GM11168 (cell line): ENCODE measurements around the gene DOCK10.
"Not testable (repeated sequence)": the region's sequence is repeated elsewhere in the genome, so short reads cannot be mapped to it uniquely, and the experiment has no call there.

Experiments used
- in situ Hi-C: fragments of 300-500 bp; cut with MboI; formaldehyde crosslinking; loops from one replicate; pipeline ENCODE4 v1.12.0; 2022; ENCODE audit warnings: low sequenced_read_pairs; ENCODE audit not compliant: unreplicated experiment

Gene DOCK10

GRCh38 chr2:224952936-224953657, 89.2 kb downstream of the DOCK10 start:
- in situ Hi-C loops, result no loop called here

DNA sequence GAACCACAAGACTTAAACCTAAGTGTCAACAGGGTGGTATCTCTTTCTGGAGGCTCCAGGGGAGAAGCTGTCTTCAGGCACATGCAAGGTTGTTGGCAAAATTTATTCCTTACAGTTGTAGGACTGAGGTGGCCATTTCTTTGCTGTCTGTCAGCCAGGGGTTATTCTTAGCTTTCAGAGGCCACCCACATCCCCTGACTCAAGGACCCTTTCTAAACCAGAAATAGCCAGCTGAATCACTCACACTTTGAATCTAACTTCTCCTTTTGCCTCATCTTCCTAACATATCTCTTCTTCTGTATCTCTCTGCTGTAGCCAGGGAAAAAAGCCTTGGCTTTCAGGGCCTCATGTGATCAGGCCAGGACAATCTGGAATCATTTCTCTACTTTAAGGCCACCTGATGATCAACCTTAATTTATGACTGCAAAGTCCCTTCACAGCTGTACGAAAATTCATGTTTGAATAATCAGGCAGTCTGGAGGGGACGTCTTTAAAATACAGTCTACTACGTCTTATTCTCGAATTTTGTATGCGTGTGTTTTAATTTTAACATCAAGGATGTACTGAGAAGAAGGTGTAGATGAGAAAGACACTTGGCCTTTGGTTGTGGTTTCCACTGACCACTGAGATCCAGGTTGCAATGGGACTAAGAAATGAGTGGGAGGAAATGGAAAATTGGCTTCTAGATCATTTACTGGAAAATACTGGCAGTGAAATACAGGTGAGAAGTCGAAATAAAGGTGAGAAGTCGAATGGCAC, 90.4 kb downstream of the DOCK10 start:
- in situ Hi-C loops, result no loop called here

- in situ Hi-C loops, result loop anchor here (5.0 kb wide), 1 partner anchor 48 kb away; no protein-coding TSS in a partner anchor
Observed at GRCh38 chr2:224948859-224949258, 93.4 kb downstream of the DOCK10 start.

GRCh38 chr2:224948005-224948404, 94.3 kb downstream of the DOCK10 start:
- in situ Hi-C loops, result loop anchor here (5.0 kb wide), 1 partner anchor 49 kb away; no protein-coding TSS in a partner anchor

- in situ Hi-C loops, result loop anchor here (5.0 kb wide), 1 partner anchor 50 kb away; no protein-coding TSS in a partner anchor
Observed at GRCh38 chr2:224947566-224947965, 94.7 kb downstream of the DOCK10 start.

DNA sequence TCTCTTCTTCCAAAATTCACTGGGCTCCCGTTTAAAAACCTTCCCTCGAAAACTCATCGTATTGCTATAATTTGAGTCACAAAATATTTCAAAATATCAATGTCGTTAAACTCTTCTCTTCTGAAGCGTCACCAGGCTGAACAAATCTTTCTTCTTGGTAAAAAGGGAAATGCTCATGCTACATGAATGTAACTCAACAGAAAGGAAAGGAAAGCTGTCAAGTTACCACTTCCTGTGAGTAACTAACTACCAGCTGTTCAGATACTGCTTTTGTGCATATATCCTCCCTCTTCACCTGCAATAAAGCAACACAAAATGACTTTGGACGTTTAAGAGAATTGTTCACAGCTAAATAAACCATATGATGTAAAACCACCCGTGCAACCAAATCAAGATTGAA, 95.4 kb downstream of the DOCK10 start:
- in situ Hi-C loops, result loop anchor here (5.0 kb wide), 1 partner anchor 50 kb away; no protein-coding TSS in a partner anchor

GRCh38 chr2:224944707-224945547, 97.3 kb downstream of the DOCK10 start:
- in situ Hi-C loops, result loop anchor here (5.0 kb wide), 1 partner anchor 52 kb away; no protein-coding TSS in a partner anchor

GRCh38 chr2:224943601-224944041, 98.6 kb downstream of the DOCK10 start:
- in situ Hi-C loops, result not testable (repeated sequence)

DNA sequence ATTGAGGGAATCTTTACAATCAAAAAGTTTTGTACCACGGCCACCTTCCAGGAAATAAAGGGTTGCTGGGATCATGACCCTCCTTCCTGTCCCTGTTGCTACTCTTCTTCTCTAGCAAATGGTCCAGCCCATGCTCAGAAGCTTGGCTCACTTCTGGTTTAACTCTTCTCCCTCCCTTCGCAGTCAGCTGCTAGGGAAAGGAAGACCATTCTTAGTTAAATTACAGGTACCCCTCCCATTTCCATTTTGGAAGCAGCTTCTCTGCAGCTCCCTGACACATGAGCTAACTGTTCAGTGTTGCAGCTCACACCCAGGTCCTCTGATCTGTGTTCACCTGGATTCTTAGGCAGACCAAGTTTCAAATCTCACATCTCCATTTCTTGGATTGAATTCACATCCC, 100.3 kb downstream of the DOCK10 start:
- in situ Hi-C loops, result no loop called here

DNA sequence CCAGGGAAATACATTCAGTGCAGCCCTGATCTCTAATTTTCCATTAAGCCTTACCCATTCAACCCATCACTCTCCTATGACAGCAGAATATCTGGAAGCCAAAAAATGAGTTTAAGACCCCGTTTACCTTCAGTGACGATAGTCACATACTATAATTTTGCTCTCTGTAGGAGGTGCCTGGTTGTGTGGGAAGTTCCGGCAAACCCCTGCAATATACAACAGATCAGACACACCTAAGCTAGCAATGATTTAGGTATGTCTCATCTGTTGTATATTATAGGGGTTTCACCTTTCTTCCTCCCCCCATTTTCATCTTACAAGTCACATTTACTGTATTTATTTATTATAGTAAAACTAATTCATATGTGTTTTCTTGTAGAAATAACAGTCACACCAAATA, 101.7 kb downstream of the DOCK10 start:
- in situ Hi-C loops, result no loop called here

DNA sequence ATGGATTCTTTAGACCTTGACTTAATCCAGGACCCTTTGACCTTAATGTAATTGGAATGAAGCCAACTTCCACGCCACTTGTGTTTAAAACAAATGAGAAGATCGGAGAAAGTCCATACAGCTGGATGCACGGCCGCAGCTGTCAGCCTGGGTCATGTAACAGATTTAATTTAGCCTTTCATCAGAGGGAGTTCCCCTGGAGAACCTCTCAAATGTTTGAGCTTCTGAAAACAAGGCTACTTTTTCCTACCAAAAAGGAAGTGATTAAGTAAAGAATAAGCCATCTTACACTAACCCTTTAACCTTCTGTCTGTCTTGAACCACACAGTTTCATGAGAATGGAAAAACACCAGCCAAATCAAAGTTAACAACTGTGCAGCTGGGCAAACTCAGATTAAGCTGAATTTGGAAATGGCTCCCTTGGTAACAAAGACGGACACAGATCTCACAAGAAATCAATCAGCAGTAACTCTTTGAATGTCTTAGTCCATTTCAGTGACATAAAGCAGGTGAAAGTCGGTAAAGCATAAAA, 103.6 kb downstream of the DOCK10 start:
- in situ Hi-C loops, result no loop called here

GRCh38 chr2:224937887-224938286, 104.4 kb downstream of the DOCK10 start:
- in situ Hi-C loops, result no loop called here

DNA sequence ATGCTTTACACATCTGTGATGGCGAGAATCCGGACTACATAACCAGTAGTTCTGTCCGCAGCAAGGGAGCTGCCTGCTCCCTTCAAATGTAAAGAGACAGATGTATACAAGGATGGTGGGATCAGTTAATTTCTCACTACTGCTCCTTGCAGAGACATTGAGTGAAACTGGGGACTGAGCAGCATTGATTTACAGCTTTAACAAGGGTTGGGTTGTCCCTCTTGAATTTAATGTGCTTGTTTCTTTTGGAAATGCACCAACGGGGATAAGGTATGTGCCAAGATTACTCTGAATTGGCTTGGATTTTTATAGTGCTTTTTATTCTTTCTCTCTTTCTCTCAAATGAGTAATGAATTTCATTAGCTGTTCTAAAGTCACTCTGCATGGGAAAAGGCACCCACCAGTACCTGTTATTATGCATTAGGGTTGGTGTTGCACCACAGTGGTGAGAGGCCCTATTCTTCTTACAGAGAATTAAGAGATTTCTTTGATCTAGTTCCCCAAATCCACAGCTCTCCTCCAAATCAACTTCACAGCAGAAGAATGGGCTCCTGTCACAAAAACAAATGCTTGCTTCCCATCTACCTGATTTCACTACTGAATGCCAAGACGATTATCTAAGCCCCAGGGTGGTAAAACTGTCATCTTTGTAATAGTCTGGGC, 107.6 kb downstream of the DOCK10 start:
- in situ Hi-C loops, result no loop called here

DNA sequence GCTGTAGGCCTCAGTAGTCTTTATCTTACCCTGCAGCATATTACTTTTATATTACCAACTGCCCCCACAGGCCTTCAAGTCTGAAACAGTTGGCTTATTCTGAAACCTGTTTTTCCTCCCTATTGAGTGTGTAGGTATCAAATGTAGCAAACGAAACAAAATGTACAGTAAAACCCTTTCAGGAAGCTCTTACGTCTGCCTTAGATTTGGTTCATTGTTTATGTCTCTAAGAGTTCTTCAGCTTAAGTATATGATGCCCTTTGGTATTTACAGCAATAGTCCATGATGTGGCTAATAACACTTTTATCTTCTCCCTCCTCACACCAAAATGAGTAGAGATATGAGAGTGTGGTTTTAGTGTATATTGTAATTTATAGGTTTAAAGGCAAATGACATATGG, 108.8 kb downstream of the DOCK10 start:
- in situ Hi-C loops, result no loop called here

- in situ Hi-C loops, result no loop called here
Observed at GRCh38 chr2:224932522-224932921, 109.7 kb downstream of the DOCK10 start.

DNA sequence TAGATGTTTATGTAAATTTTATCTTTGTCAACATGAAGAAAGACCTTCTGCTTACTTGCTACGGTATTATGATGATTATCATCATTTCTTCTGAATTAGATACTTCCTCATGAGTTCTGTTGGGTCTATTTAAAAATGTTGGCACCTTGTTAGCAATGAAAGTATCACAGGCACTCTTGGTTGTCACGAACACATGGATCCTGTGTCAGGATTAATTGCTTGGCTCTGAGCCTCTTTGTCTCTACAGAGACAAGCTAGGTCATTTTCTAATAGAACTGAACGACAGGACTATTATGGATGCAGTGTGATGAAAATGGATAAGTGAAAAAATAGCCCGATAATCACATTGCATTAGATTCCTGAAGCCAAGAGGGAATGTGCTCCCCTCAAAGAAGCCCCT, 110.3 kb downstream of the DOCK10 start:
- in situ Hi-C loops, result no loop called here

GRCh38 chr2:224930990-224931389, 111.3 kb downstream of the DOCK10 start:
- in situ Hi-C loops, result no loop called here

GRCh38 chr2:224930124-224930523, 112.1 kb downstream of the DOCK10 start:
- in situ Hi-C loops, result no loop called here

- in situ Hi-C loops, result no loop called here
Observed at GRCh38 chr2:224929512-224929911, 112.8 kb downstream of the DOCK10 start.
